Pancreas (tissue), 10 donors: ENCODE results near the gene MAN1A1. TPM values are rescaled to one million over a fixed set of nuclear protein-coding genes. Genes with fewer than 3 reads are reported as not detected.

Experiments
- ATAC-seq, 4 donors: fragments of 200-7000 bp; cut with Tn5 transposase; one replicate each; pipeline versions ENCODE4 v1.8.0 to v1.9.1; 2020; ENCODE audit warnings: mild to moderate bottlenecking in 4 of 4, moderate library complexity in 4 of 4
- DNase-seq, 6 donors: peaks; one replicate each; pipeline ENCODE4 v3.0.0-alpha.2; 2020
- FAIRE-seq: peaks from 2 replicates; lab custom pipeline; 2012; peaks lifted over from hg19 to GRCh38; lab: Jason Lieb, UNC
- H3K27ac ChIP-seq, 4 donors: fragments of 200-600 bp; sonication (generic); 1 replicate in 3 of 4; 2 replicates in 1 of 4; pipeline versions ENCODE4 v1.5.0 to v1.8.0; 2020
- H3K27me3 ChIP-seq, 4 donors: fragments of 200-600 bp; one replicate each; pipeline ENCODE4 v1.8.0; 2021
- H3K36me3 ChIP-seq, 3 donors: fragments of 200-600 bp; sonication (generic) in 1 of 3; one replicate each; pipeline versions ENCODE4 v1.5.0 to v1.8.0; 2020 to 2021
- H3K4me1 ChIP-seq, 3 donors: fragments of 200-600 bp; one replicate each; pipeline ENCODE4 v1.8.0; 2021
- H3K4me3 ChIP-seq, 4 donors: fragments of 200-600 bp; sonication (generic) in 2 of 4; one replicate each; pipeline versions ENCODE4 v1.5.0 to v1.8.0; 2020 to 2021
- H3K9me3 ChIP-seq, 4 donors: fragments of 200-600 bp; one replicate each; pipeline ENCODE4 v1.8.0; 2021
- WGBS, 2 donors: extraction: QIAGEN DNeasy Blood & Tissue Kit; methylation state at CpG; one replicate each; pipeline ENCODE4 v1.1.7; 2013; 5-methylcytosine and 5-hydroxymethylcytosine counted together
- intact Hi-C, 3 donors: fragments of 100-400 bp; cut with DNase I; formaldehyde crosslinking; loops; one replicate each; pipeline versions ENCODE4 v1.11.1 to v1.14.2; 2022
- polyA plus RNA-seq, 2 donors: library from polyadenylated mRNA; stranded (reverse); fragments of 200-250 nt; gene quantifications; one replicate each; pipeline ENCODE4 v1.2.3, GENCODE V29; 2013
- total RNA-seq, 6 donors: library from RNA; stranded (reverse); fragmentation: NEBNext Ultra II Directional in 4 of 6; extraction: Animal tissue kit (Norgen Biotek cat#: 25700) in 4 of 6; gene quantifications; one replicate each; pipeline versions ENCODE4 v1.2.1 to v1.2.4, GENCODE V29; 2021 to 2023
- TF ChIP-seq, protein P1 (sequence below), 4 donors: fragments of 200-600 bp; sonication (generic) in 3 of 4; IDR thresholded peaks; one replicate each; pipeline versions ENCODE4 v1.5.0 to v1.8.0; 2021; ENCODE audit warnings: antibody characterized with exemption in 4 of 4
- donor health status: healthy with polysubstance abuse.
- donor health status: DM: no; HTN: no; CAD: no; lungs with moderate emphysema.
- donor health status: DM: no; HTN: no; CAD: no.
- donor health status: control.
- donor health status: control.
- donor health status: Bipolar disorder and iron deficiency.
- donor health status: DM: yes; HTN: yes; CAD: no.
- donor health status: DM: no; HTN: no; CAD: no.
- donor health status: DM: no; HTN: no; CAD: no.
- donor health status: DM: yes; HTN: yes; CAD: no.

Gene MAN1A1
- total and polyA plus RNA-seq, 8 donors, result 11.7 to 86.1 (median 30.7) TPM

DNA sequence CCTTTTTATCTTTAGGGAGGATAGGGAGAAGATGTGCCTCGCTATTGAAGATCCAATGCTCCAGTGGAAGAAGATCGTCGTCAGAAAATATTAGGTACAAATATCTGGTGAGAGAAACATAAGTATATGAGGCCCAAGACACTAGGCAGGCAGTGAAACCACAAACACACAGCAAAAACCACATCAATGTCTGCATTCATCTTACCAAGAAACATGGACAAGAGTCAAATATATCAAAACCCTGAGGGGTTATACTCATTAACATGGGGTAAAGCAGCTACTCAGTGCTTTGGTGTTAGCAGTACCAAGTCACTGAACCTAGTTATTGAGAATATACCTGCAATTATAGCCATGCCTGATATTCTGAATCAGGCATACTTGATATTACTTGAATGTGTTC is 169.7 kb downstream of the MAN1A1 start:
- Histone ChIP-seq H3K9me3 (no peaks in the 10 kb centered on the region), H3K27ac (no peak overlapping the region), H3K27me3 (no peaks in the 10 kb centered on the region), H3K4me1 (no peaks in the 10 kb centered on the region), H3K4me3 (no peak overlapping the region), H3K36me3 (peaks cover 0 to 3% (median 0%) of the 10 kb centered on the region in 3 donors)
- WGBS, 2 donors, result 93 to 94% methylated on average over 3 of the region's 3 CpGs
- TF ChIP-seq, protein P1, sequence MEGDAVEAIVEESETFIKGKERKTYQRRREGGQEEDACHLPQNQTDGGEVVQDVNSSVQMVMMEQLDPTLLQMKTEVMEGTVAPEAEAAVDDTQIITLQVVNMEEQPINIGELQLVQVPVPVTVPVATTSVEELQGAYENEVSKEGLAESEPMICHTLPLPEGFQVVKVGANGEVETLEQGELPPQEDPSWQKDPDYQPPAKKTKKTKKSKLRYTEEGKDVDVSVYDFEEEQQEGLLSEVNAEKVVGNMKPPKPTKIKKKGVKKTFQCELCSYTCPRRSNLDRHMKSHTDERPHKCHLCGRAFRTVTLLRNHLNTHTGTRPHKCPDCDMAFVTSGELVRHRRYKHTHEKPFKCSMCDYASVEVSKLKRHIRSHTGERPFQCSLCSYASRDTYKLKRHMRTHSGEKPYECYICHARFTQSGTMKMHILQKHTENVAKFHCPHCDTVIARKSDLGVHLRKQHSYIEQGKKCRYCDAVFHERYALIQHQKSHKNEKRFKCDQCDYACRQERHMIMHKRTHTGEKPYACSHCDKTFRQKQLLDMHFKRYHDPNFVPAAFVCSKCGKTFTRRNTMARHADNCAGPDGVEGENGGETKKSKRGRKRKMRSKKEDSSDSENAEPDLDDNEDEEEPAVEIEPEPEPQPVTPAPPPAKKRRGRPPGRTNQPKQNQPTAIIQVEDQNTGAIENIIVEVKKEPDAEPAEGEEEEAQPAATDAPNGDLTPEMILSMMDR (IDR thresholded peaks at IDR 0.05), result no peak
- DNase-seq (no peak), FAIRE-seq (no peak), ATAC-seq (no peak)
- intact Hi-C loops, result no loop called here

DNA sequence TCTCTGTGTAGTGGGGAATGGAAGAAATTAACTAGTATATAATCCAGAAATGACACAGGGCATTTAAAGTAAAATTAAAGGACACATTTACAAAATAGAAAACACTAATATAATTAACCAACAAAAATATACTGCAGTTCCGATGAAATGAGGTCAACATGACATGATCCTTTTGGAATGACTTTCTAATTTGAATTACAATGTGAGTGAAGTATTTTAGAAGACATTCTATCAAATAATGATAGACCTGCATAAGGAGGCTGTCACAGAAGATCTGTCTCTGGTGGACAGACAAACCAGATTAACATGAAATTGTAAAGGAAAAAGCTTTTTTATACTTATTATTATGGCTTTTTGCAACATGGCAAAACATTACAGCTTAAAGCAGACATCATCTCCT is 170.5 kb downstream of the MAN1A1 start:
- Histone ChIP-seq H3K4me1 (peaks cover 0 to 1% (median 0%) of the 10 kb centered on the region in 3 donors), H3K4me3 (no peak overlapping the region), H3K27me3 (no peaks in the 10 kb centered on the region), H3K27ac (no peak overlapping the region), H3K9me3 (no peaks in the 10 kb centered on the region), H3K36me3 (peaks cover 0 to 3% (median 0%) of the 10 kb centered on the region in 3 donors)
- 80 to 82% methylated on average over 1 of the region's 1 CpG for WGBS, 2 donors
- no peak for FAIRE-seq
- ATAC-seq, result no peak
- DNase-seq, result no peak
- TF ChIP-seq, protein P1 (IDR thresholded peaks at IDR 0.05), result no peak
- intact Hi-C loops, result no loop called here

DNA sequence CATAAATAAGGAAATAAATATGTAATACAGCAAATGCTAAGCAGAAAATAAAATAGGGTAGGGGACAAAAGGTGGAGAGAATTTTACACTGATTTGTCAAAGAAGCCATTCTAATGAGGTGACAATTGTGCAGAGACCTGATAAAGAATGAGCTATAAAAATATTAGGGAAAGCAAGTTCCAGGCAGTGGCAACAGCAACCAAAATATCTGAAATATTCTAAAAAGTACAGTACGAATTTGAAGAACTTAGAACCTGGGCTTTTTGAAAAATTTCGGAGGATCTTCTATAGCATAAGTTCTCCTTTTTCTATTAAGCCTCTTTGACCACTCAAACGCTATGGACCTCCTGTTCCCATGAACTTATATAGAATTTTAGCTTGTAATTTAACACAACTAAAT is 173.1 kb downstream of the MAN1A1 start:
- FAIRE-seq (no peak), DNase-seq (no peak), ATAC-seq (no peak)
- TF ChIP-seq, protein P1 (IDR thresholded peaks at IDR 0.05), result no peak
- H3K9me3 ChIP-seq, result no peaks in the 10 kb centered on the region
- 95 to 99% methylated on average over 3 of the region's 3 CpGs for WGBS, 2 donors
- intact Hi-C loops, result no loop called here
- peaks cover 0 to 3% (median 0%) of the 10 kb centered on the region in 3 donors for H3K36me3 ChIP-seq
- no peaks in the 10 kb centered on the region for H3K27me3 ChIP-seq
- no peak overlapping the region for H3K4me3 ChIP-seq
- no peak overlapping the region for H3K27ac ChIP-seq
- peaks cover 0 to 10% (median 1%) of the 10 kb centered on the region in 3 donors for H3K4me1 ChIP-seq

DNA sequence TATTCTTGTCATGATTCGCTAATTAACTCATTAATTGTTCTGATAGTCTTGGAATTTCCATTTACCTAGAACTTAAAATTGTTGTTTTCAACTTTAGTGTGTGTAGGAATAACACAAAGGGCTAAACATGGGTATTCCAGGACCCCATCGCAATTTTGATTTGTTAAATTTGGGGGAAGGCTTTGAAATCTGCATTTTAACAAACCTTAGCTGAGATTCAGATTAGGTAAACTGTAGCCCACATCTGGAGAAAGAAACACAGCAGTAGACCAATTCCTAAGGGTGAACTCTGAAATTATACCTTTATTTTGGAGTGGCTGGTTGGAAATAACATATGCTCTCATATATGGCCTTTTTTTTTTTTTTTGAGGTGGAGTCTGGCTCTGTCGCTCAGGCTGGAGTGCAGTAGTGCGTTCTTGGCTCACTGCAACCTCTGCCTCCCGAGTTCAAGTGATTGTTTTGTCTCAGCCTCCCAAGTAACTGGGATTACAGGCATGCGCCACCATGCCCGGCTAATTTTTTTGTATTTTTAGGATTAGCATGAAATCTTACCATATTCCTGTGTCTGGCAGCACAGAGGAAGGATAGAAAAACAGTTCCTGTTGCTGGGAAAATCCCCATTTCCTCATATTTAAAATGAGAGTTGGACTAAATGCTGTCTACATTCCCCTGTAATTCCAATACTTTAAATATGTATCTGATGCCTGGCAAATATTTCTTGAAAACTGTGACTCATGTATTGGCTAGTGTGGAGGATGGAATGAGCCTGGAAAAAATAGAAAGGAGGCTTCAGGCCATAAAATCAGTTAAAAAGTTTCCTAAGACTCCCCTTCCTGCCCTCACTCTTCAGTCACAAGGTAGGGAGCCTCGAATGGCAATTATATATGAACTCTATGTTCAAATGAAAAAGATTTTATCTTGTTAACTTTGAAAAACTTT is 174.4 kb downstream of the MAN1A1 start:
- Histone ChIP-seq H3K4me1 (peaks cover 0 to 18% (median 8%) of the 10 kb centered on the region in 3 donors), H3K9me3 (no peaks in the 10 kb centered on the region), H3K27ac (no peak overlapping the region), H3K36me3 (peaks cover 0 to 3% (median 0%) of the 10 kb centered on the region in 3 donors), H3K4me3 (no peak overlapping the region), H3K27me3 (no peaks in the 10 kb centered on the region)
- intact Hi-C loops, result no loop called here
- DNase-seq (no peak), FAIRE-seq (no peak), ATAC-seq (peak in 2 of 4 donors; percentile 11 to 28)
- 95% methylated on average over 8 of the region's 8 CpGs for WGBS, 2 donors
- TF ChIP-seq, protein P1 (IDR thresholded peaks at IDR 0.05), result no peak

DNA sequence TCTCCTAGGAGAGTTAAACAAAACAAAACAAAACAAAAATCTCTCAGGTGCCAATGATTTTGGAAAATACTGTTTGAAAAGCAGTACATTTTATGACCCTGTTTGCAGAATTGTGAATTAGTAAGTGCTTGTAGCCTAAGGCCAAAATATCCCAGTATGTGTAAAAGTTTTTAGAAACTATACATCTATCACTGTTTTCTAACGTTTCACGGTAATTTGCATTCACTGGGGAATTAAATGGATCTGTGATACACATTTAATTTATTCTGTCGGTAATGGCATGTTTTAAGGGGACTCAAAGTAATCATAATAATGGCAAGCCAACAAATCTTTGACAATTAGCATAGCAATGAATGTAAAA is 175.5 kb downstream of the MAN1A1 start:
- Histone ChIP-seq H3K9me3 (no peaks in the 10 kb centered on the region), H3K36me3 (no peaks in the 10 kb centered on the region), H3K4me3 (no peak overlapping the region), H3K4me1 (peaks cover 0 to 18% (median 8%) of the 10 kb centered on the region in 3 donors), H3K27ac (no peak overlapping the region), H3K27me3 (no peaks in the 10 kb centered on the region)
- 83 to 84% methylated on average over 3 of the region's 3 CpGs for WGBS, 2 donors
- TF ChIP-seq, protein P1 (IDR thresholded peaks at IDR 0.05), result no peak
- intact Hi-C loops, result no loop called here
- no peak for FAIRE-seq
- DNase-seq, result no peak
- no peak for ATAC-seq
